ENCODE data around the gene GP1BB. TPM values are rescaled to one million over a fixed set of nuclear protein-coding genes. Genes with fewer than 3 reads are reported as not detected.

Gene GP1BB
- total RNA-seq, 4 donors from 2014 or later: 14.7 to 28.7 (median 19.4) TPM

DNA sequence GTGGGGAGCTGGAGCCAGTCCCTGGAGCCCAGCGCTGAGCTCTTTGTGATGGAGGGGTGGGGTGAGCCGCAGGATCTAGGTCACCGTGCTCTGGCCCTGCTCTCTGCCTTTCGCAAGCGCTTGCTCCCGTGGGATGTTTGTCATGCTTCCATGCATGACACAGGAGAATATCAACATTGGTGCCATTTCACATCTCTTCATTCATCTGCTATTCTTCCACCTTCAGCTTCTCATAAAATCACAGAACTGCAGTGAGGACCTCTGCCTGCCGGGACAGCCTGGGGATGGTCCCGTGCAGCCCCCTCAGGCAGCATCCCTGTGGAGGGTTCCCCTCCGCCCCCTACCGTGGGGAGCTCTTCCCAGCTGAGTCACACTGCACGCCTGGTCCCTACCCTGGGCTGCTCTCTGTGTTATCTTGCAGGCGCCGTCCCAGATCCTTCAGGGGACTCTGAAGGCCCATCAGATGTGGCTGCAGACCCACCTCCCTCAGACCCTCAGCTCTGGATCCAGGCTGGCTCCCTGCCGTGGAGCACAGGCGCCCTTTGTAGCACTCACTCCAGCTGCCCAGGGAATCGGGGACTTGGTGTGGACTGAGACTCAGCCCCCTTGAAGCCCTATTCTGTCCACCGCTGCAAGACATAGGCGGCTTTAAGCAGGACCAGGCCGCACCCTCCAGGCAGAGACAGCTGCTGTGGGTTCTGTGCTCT, 14.1 kb upstream of the GP1BB start:
- peaks cover 27% of the 10 kb centered on the region for H3K4me1 ChIP-seq
- no peaks in the 10 kb centered on the region for H3K9me3 ChIP-seq
- no peak overlapping the region for H3K4me3 ChIP-seq
- no peaks in the 10 kb centered on the region for H3K27me3 ChIP-seq
- TF ChIP-seq, protein P1, sequence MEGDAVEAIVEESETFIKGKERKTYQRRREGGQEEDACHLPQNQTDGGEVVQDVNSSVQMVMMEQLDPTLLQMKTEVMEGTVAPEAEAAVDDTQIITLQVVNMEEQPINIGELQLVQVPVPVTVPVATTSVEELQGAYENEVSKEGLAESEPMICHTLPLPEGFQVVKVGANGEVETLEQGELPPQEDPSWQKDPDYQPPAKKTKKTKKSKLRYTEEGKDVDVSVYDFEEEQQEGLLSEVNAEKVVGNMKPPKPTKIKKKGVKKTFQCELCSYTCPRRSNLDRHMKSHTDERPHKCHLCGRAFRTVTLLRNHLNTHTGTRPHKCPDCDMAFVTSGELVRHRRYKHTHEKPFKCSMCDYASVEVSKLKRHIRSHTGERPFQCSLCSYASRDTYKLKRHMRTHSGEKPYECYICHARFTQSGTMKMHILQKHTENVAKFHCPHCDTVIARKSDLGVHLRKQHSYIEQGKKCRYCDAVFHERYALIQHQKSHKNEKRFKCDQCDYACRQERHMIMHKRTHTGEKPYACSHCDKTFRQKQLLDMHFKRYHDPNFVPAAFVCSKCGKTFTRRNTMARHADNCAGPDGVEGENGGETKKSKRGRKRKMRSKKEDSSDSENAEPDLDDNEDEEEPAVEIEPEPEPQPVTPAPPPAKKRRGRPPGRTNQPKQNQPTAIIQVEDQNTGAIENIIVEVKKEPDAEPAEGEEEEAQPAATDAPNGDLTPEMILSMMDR (IDR thresholded peaks at IDR 0.05): no peak
- TF ChIP-seq EP300 (IDR thresholded peaks at IDR 0.05) (no peak), POLR2A (IDR thresholded peaks at IDR 0.05) (no peak), POLR2AphosphoS5 (IDR thresholded peaks at IDR 0.05) (peak in 1 of 3 donors; percentile 63)
- DNase-seq (ENCODE audit: low spot score in 2 of 2): peak in 1 of 2 donors; percentile 75
- H3K36me3 ChIP-seq: no peaks in the 10 kb centered on the region
- 61% methylated on average over 12 of the region's 19 CpGs for WGBS
- H3K27ac ChIP-seq: peak overlapping the region; percentile 60

DNA sequence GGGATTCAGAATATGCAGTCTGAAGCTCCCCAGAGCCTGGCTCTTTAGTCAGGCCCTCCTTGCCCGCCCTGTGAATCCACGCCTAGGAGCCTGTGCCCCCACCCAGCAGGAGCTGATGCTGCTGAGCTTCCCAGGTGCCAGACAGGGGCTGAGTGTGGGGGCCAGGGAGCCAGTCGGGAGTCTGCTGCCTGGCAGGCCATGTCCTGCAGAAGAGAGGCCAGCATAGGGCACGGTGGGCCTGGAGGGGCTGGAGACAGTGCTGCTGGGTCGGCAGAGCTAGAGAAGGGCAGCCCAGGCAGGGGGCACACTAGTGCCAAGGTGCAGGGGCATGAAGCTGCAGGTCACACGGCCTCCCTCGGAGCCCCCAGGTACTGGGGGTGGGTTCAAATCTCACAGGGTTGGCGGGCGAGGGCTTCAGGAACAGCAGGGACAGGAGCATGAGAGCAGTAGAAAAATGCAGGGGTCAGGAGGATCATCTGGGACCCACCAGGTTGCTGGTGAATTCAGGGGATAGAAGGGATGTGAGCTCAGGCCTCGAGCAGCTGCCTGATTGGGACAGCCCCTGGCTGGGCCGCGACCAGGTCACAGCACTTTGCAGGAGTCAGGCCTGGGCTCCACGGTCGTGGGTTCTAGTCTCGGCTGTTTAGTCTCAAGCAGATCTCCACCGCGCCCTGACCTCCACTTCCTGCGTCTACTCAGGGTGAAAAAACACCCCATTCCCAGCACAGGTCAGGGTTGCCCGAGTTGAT, 13.1 kb upstream of the GP1BB start:
- H3K27me3 ChIP-seq: peaks cover 7% of the 10 kb centered on the region
- peak overlapping the region; percentile 60 for H3K27ac ChIP-seq
- DNase-seq (ENCODE audit: low spot score in 2 of 2): peak in 1 of 2 donors; percentile 53
- TF ChIP-seq, protein P1 (IDR thresholded peaks at IDR 0.05): no peak
- TF ChIP-seq POLR2AphosphoS5 (IDR thresholded peaks at IDR 0.05): no peak
- TF ChIP-seq POLR2A (IDR thresholded peaks at IDR 0.05): no peak
- TF ChIP-seq EP300 (IDR thresholded peaks at IDR 0.05): no peak
- no peaks in the 10 kb centered on the region for H3K36me3 ChIP-seq
- WGBS: 84% methylated on average over 8 of the region's 19 CpGs
- no peaks in the 10 kb centered on the region for H3K9me3 ChIP-seq
- H3K4me1 ChIP-seq: peaks cover 34% of the 10 kb centered on the region
- no peak overlapping the region for H3K4me3 ChIP-seq

DNA sequence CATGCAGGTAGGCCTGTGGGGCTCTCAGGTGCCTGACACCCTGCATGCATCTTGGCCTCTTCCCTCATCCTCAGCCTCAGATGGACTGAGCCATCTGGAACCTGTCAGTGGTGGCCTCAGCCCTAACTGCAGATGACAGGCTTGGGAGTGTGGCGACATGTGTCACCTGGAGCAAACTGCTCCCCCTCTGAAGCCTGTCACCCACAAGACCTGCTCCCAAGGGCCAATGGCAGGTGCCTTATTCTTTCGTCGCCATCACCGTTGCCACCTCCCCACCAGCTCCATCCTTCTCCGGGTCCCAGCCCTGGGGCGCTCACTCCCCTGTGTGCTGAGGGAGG, 12.6 kb upstream of the GP1BB start:
- TF ChIP-seq EP300 (IDR thresholded peaks at IDR 0.05): no peak
- no peak for TF ChIP-seq POLR2AphosphoS5 (IDR thresholded peaks at IDR 0.05)
- Histone ChIP-seq H3K9me3 (no peaks in the 10 kb centered on the region), H3K27me3 (peaks cover 7% of the 10 kb centered on the region), H3K4me1 (peaks cover 40% of the 10 kb centered on the region), H3K36me3 (no peaks in the 10 kb centered on the region), H3K4me3 (no peak overlapping the region), H3K27ac (no peak overlapping the region)
- WGBS: 94% methylated on average over 4 of the region's 6 CpGs
- no peak for DNase-seq (ENCODE audit: low spot score in 2 of 2)

GRCh38 chr22:19713245-19713644, 10.1 kb upstream of the GP1BB start:
- DNase-seq (ENCODE audit: low spot score in 2 of 2): no peak
- 93% methylated on average over 13 of the region's 13 CpGs for WGBS
- H3K4me1 ChIP-seq: peaks cover 57% of the 10 kb centered on the region
- H3K27me3 ChIP-seq: peaks cover 7% of the 10 kb centered on the region
- H3K9me3 ChIP-seq: no peaks in the 10 kb centered on the region
- H3K27ac ChIP-seq: no peak overlapping the region
- H3K36me3 ChIP-seq: no peaks in the 10 kb centered on the region
- TF ChIP-seq EP300 (IDR thresholded peaks at IDR 0.05): no peak
- TF ChIP-seq POLR2A (IDR thresholded peaks at IDR 0.05): no peak
- TF ChIP-seq, protein P1 (IDR thresholded peaks at IDR 0.05): no peak
- no peak for TF ChIP-seq POLR2AphosphoS5 (IDR thresholded peaks at IDR 0.05)
- H3K4me3 ChIP-seq: no peak overlapping the region

DNA sequence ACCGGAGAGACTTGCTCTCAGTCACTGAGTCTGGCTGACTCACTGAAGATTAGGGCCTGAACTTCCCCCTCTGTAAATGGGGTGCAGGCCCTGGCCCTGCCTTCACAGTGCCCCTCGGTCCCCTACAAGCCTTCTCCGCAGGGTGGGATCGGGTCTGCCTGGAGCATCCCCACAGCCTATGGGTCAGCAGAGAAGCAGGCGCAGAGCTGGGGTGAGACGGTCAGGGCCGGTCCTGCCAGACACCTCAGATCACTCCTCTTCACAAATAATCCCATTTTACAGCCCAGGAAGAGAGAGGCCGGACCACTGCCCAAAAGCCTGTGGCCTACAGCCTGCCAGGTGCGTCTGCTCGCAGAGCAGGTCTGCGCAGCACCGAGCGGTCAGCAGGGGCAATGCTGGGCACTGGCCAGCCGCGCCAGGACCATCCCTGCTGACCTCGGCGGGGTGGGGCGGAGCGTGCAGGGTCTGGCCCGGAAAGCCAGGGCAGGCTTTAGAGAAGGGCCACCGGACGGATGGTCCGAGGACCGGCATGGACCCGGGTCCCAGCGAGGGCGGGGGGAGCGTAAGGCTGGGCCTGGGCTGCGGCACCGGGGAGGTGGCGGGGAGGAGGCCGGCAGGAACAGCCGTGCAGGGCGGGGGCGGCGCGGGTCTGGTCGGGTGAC, 9.6 kb upstream of the GP1BB start:
- peak overlapping the region; percentile 70 for H3K4me3 ChIP-seq
- H3K4me1 ChIP-seq: peaks cover 57% of the 10 kb centered on the region
- TF ChIP-seq POLR2A (IDR thresholded peaks at IDR 0.05): no peak
- no peak for TF ChIP-seq EP300 (IDR thresholded peaks at IDR 0.05)
- TF ChIP-seq POLR2AphosphoS5 (IDR thresholded peaks at IDR 0.05): no peak
- TF ChIP-seq, protein P1 (IDR thresholded peaks at IDR 0.05): no peak
- H3K27ac ChIP-seq: no peak overlapping the region
- H3K9me3 ChIP-seq: no peaks in the 10 kb centered on the region
- WGBS: 79% methylated on average over 7 of the region's 38 CpGs
- DNase-seq (ENCODE audit: low spot score in 2 of 2): no peak
- H3K36me3 ChIP-seq: no peaks in the 10 kb centered on the region
- peaks cover 7% of the 10 kb centered on the region for H3K27me3 ChIP-seq
